Epidermal melanocyte (primary cell): Measurements from ENCODE around the gene PPP1R9A.

Experiments
- DNase-seq: peaks from one replicate; pipeline ENCODE4 v3.0.0; 2011; ENCODE audit warnings: low spot score; ENCODE audit not compliant: insufficient read length

PPP1R9A gene

GRCh38 chr7:94907026-94907810 lies at the start of gene PPP1R9A:
TSS of gene PPP1R9A (plus strand) at chr7:94907594. CDS start at chr7:94910114, 2,520 bp downstream.
- no peak for DNase-seq

GRCh38 chr7:94871132-94871531 lies 36.3 kb upstream of the PPP1R9A start:
- no peak for DNase-seq

GRCh38 chr7:94873239-94873638 lies 34.2 kb upstream of the PPP1R9A start:
- DNase-seq = no peak

- no peak for DNase-seq
These were observed 33.2 kb upstream of the PPP1R9A start for GRCh38 chr7:94874036-94874785.

- DNase-seq = no peak
These were observed 32.2 kb upstream of the PPP1R9A start for GRCh38 chr7:94875201-94875600.

- DNase-seq = no peak
These were observed 29.4 kb upstream of the PPP1R9A start for GRCh38 chr7:94877731-94878670.

GRCh38 chr7:94882891-94883290 lies 24.5 kb upstream of the PPP1R9A start:
- no peak for DNase-seq

- DNase-seq = no peak
These were observed 23.8 kb upstream of the PPP1R9A start for GRCh38 chr7:94883616-94884015.

- DNase-seq = no peak
These were observed 18.8 kb upstream of the PPP1R9A start for GRCh38 chr7:94888551-94888950.

- DNase-seq = no peak
These were observed 18.3 kb upstream of the PPP1R9A start for GRCh38 chr7:94888995-94889523.

GRCh38 chr7:94890216-94890615 lies 17.2 kb upstream of the PPP1R9A start:
- DNase-seq = no peak

- DNase-seq = no peak
These were observed 13.7 kb upstream of the PPP1R9A start for GRCh38 chr7:94893661-94894060.

- DNase-seq = no peak
These were observed 9.9 kb upstream of the PPP1R9A start for GRCh38 chr7:94897541-94897940.

GRCh38 chr7:94898340-94898739 lies 9.1 kb upstream of the PPP1R9A start:
- DNase-seq = no peak

GRCh38 chr7:94901981-94902380 lies 5.4 kb upstream of the PPP1R9A start:
- DNase-seq = no peak

- no peak for DNase-seq
These were observed 3.4 kb upstream of the PPP1R9A start for GRCh38 chr7:94903971-94904370.

GRCh38 chr7:94904982-94905381 lies 2.4 kb upstream of the PPP1R9A start:
- DNase-seq = no peak

- DNase-seq = no peak
These were observed 1.1 kb upstream of the PPP1R9A start for GRCh38 chr7:94906065-94906851.

GRCh38 chr7:94907811-94908322 lies 473 bp downstream of the PPP1R9A start:
- DNase-seq = no peak
